Brain microvascular endothelial cell (primary cell): Measurements from ENCODE around the gene CKMT2.

Experiments
- DNase-seq: peaks from one replicate; pipeline ENCODE4 v3.0.0-alpha.2; 2020
- H3K27ac ChIP-seq: fragments of 250-450 bp; sonication (Bioruptor Pico); 2 replicates; pipeline ENCODE4 v1.5.1; 2020; ENCODE audit warnings: mild to moderate bottlenecking, moderate library complexity
- H3K27me3 ChIP-seq: fragments of 250-450 bp; sonication (Bioruptor Pico); replicated peaks from 2 replicates; pipeline ENCODE4 v1.5.1; 2020; ENCODE audit warnings: mild to moderate bottlenecking
- H3K36me3 ChIP-seq: fragments of 250-450 bp; sonication (Bioruptor Pico); replicated peaks from 2 replicates; pipeline ENCODE4 v1.5.1; 2020; ENCODE audit warnings: mild to moderate bottlenecking
- H3K4me3 ChIP-seq: 2 replicates; pipeline ENCODE4 v1.5.1; 2011; ENCODE audit warnings: low read depth, mild to moderate bottlenecking, control low read depth, low read length, moderate library complexity
- CTCF ChIP-seq: IDR thresholded peaks from 2 replicates; pipeline ENCODE4 v1.5.1; 2011; ENCODE audit warnings: low read depth, mild to moderate bottlenecking, moderate library complexity, low read length, control low read depth, inconsistent platforms; ENCODE audit errors: missing control alignments
- in situ Hi-C: cut with HindIII; loops from 2 replicates; pipeline ENCODE4 v1.10.0; 2017; ENCODE audit warnings: low sequenced_read_pairs, low pct_ligation_motif_present

Gene CKMT2

GRCh38 chr5:81189875-81190498 is 43.1 kb upstream of the CKMT2 start:
- Histone ChIP-seq H3K4me3 (no peak overlapping the region), H3K36me3 (no peaks in the 10 kb centered on the region), H3K27ac (no peak overlapping the region), H3K27me3 (no peaks in the 10 kb centered on the region)
- in situ Hi-C loops: no loop called here
- no peak for DNase-seq
- TF ChIP-seq CTCF: no peak

DNA sequence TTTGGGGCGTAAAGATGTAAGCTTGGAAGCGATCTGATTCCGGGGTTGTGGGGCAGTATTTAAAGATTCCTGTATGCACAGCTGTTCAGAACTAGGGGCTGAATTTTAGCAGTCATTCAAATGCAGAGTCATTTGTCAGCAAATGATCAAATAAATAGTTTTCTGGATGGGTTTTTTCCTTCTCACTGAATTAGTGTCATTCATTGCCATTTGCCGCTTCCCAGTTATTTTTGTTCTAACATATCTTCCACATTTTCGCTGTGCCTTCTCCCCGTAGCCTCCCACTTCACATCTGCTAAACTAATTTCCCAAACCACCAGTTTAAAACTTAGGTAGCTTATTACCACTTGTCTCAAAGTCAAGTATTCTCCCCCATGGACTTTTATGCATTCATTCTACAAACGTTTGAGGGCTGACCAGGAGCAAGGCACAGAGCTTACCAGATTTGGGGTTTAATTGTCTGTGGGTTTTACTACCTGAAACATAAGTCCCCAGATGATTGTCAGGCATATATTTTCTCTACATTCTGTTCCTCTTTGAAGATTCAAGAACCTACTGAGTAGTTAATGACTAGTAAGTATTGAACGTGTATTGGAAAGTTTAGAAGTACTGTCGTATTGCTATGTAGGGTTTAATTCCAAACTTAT is 41.3 kb upstream of the CKMT2 start:
- H3K36me3 ChIP-seq: no peaks in the 10 kb centered on the region
- DNase-seq: no peak

DNA sequence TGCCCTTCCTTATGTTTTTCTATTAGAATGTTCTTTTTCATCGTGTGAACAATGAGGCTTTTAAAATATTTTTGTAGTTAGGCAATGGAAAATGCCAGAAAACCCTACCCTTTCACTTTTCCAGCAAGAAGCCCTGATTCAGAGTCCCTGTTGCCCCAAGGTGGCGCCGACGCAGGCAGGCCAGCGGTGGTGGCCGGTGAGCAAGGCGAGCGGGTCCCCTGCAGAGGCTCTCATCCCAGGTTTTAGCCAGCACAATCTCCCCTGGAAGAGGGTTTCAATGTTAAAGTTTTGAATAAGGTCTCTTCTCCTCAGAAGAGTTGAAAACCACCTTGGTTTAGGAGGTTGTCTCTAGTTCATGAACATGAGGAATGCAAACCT is 40.8 kb upstream of the CKMT2 start:
- Histone ChIP-seq H3K36me3 (no peaks in the 10 kb centered on the region), H3K27me3 (no peaks in the 10 kb centered on the region), H3K27ac (no peak overlapping the region), H3K4me3 (no peak overlapping the region)
- in situ Hi-C loops: no loop called here
- peak; percentile 15 for TF ChIP-seq CTCF
- DNase-seq: no peak

More for the DNA sequence above, 41.3 kb upstream of the CKMT2 start:
- Histone ChIP-seq H3K27me3 (no peaks in the 10 kb centered on the region), H3K4me3 (no peak overlapping the region), H3K27ac (no peak overlapping the region)
- in situ Hi-C loops: no loop called here
- no peak for TF ChIP-seq CTCF

GRCh38 chr5:81194633-81195334 is 38.3 kb upstream of the CKMT2 start:
- peak; percentile 79 for DNase-seq
- Histone ChIP-seq H3K36me3 (no peaks in the 10 kb centered on the region), H3K27ac (no peak overlapping the region), H3K4me3 (peak overlapping the region; percentile 26), H3K27me3 (no peaks in the 10 kb centered on the region)
- peak; percentile 98 for TF ChIP-seq CTCF
- in situ Hi-C loops: no loop called here

- H3K4me3 ChIP-seq: no peak overlapping the region
- TF ChIP-seq CTCF: no peak
- no peaks in the 10 kb centered on the region for H3K27me3 ChIP-seq
- DNase-seq: no peak
- H3K27ac ChIP-seq: no peak overlapping the region
- in situ Hi-C loops: no loop called here
- H3K36me3 ChIP-seq: no peaks in the 10 kb centered on the region
These were observed 37.7 kb upstream of the CKMT2 start for GRCh38 chr5:81195335-81195929.
